Lung (tissue), 12 donors: ENCODE results near the gene MCTP1. TPM values are rescaled to one million over a fixed set of nuclear protein-coding genes. Genes with fewer than 3 reads are reported as not detected.
A peak's percentile ranks its signal among the peaks of the same experiment; 100 is the strongest.

Source experiments
- ATAC-seq: fragments of 200-7000 bp; cut with Tn5 transposase; one replicate; pipeline ENCODE4 v1.9.1; 2020; ENCODE audit warnings: moderate number of reproducible peaks; ENCODE audit not compliant: insufficient read depth, low FRiP score
- DNase-seq, 3 donors: peaks; one replicate each; pipeline ENCODE4 v3.0.0-alpha.2; 2013 to 2017
- H3K27ac ChIP-seq, 2 donors: one replicate each; pipeline ENCODE4 v1.5.1; 2013; ENCODE audit warnings: mild to moderate bottlenecking in 2 of 2, moderate library complexity in 2 of 2, control low read depth in 1 of 2, inconsistent platforms in 1 of 2, low read depth in 1 of 2, low read length in 1 of 2
- H3K27me3 ChIP-seq, 3 donors: one replicate each; pipeline ENCODE4 v1.5.1; 2013; ENCODE audit warnings: low read length in 2 of 3; ENCODE audit not compliant: control insufficient read depth in 3 of 3, insufficient read depth in 3 of 3
- H3K36me3 ChIP-seq, 4 donors: one replicate each; pipeline ENCODE4 v1.5.1; 2013; ENCODE audit warnings: low read length in 4 of 4, mild to moderate bottlenecking in 1 of 4, moderate library complexity in 1 of 4; ENCODE audit not compliant: control insufficient read depth in 4 of 4, insufficient read depth in 4 of 4
- H3K4me1 ChIP-seq, 5 donors: one replicate each; pipeline ENCODE4 v1.5.1; 2013; ENCODE audit warnings: low read length in 5 of 5, mild to moderate bottlenecking in 2 of 5, moderate library complexity in 1 of 5; ENCODE audit not compliant: control insufficient read depth in 5 of 5, insufficient read depth in 5 of 5
- H3K4me3 ChIP-seq: one replicate; pipeline ENCODE4 v1.5.1; 2013; ENCODE audit warnings: mild to moderate bottlenecking, control low read depth, moderate library complexity
- H3K9ac ChIP-seq, 2 donors: one replicate each; pipeline ENCODE4 v1.5.1; 2013; ENCODE audit warnings: low read length in 2 of 2, control low read depth in 1 of 2; ENCODE audit not compliant: insufficient read depth in 1 of 2
- H3K9me3 ChIP-seq, 4 donors: one replicate each; pipeline ENCODE4 v1.5.1; 2013; ENCODE audit warnings: low read length in 3 of 4, mild to moderate bottlenecking in 1 of 4, moderate library complexity in 1 of 4; ENCODE audit not compliant: control insufficient read depth in 4 of 4, insufficient read depth in 3 of 4
- CTCF ChIP-seq: IDR thresholded peaks from 2 replicates; pipeline ENCODE4 v1.5.1; 2012; ENCODE audit warnings: mild to moderate bottlenecking; ENCODE audit errors: control extremely low read depth, extremely low read depth
- WGBS, 2 donors: extraction: QIAGEN DNeasy Blood & Tissue Kit; methylation state at CpG; one replicate each; pipeline ENCODE4 v1.1.7; 2013; 5-methylcytosine and 5-hydroxymethylcytosine counted together
- polyA plus RNA-seq, 2 donors: library from polyadenylated mRNA; stranded (reverse); fragments of 200-250 nt; gene quantifications; one replicate each; pipeline ENCODE4 v1.2.1, GENCODE V29; 2013
- total RNA-seq, 2 donors: library from RNA; depleted of rRNA in 1 of 2; stranded (reverse); fragments of >200 nt in 1 of 2; gene quantifications; one replicate each; pipeline ENCODE4 v1.2.1, GENCODE V29; 2014 to 2021
- donor health status: control.
- donor health status: control.
- donor health status: Bipolar disorder and iron deficiency.
- donor health status: healthy.
- donor health status: DM: yes; HTN: yes; CAD: no.

The MCTP1 gene
- total and polyA plus RNA-seq, 4 donors = 5.8 to 34.8 (median 27.4) TPM

GRCh38 chr5:94791829-94792228, 493.1 kb downstream of the MCTP1 start:
- H3K4me3 ChIP-seq = no peak overlapping the region
- H3K36me3 ChIP-seq = peaks cover 0 to 2% (median 0%) of the 10 kb centered on the region in 4 donors
- no peaks in the 10 kb centered on the region for H3K27me3 ChIP-seq
- ATAC-seq (no peak), DNase-seq (no peak)
- WGBS, 2 donors = 80 to 81% methylated on average over 7 of the region's 7 CpGs
- H3K27ac ChIP-seq = no peak overlapping the region
- H3K9me3 ChIP-seq = peaks cover 0 to 2% (median 0%) of the 10 kb centered on the region in 4 donors
- no peak overlapping the region for H3K9ac ChIP-seq
- no peak for TF ChIP-seq CTCF
- no peaks in the 10 kb centered on the region for H3K4me1 ChIP-seq

- no peak for TF ChIP-seq CTCF
- WGBS, 2 donors = 72% methylated on average over 4 of the region's 4 CpGs
- no peak overlapping the region for H3K9ac ChIP-seq
- H3K36me3 ChIP-seq = peaks cover 0 to 2% (median 0%) of the 10 kb centered on the region in 4 donors
- peaks cover 0 to 2% (median 0%) of the 10 kb centered on the region in 4 donors for H3K9me3 ChIP-seq
- DNase-seq (no peak), ATAC-seq (no peak)
- no peak overlapping the region for H3K4me3 ChIP-seq
- no peaks in the 10 kb centered on the region for H3K27me3 ChIP-seq
- H3K4me1 ChIP-seq = peaks cover 0 to 3% (median 0%) of the 10 kb centered on the region in 5 donors
- H3K27ac ChIP-seq = no peak overlapping the region
These were observed 496.4 kb downstream of the MCTP1 start for GRCh38 chr5:94788527-94788926.

GRCh38 chr5:94784536-94785505, 500.1 kb downstream of the MCTP1 start:
- no peaks in the 10 kb centered on the region for H3K27me3 ChIP-seq
- no peak overlapping the region for H3K9ac ChIP-seq
- H3K4me1 ChIP-seq = peaks cover 0 to 3% (median 0%) of the 10 kb centered on the region in 5 donors
- DNase-seq (peak in 2 of 3 donors; percentile 39 to 47), ATAC-seq (no peak)
- H3K27ac ChIP-seq = no peak overlapping the region
- H3K9me3 ChIP-seq = no peaks in the 10 kb centered on the region
- no peaks in the 10 kb centered on the region for H3K36me3 ChIP-seq
- no peak for TF ChIP-seq CTCF
- H3K4me3 ChIP-seq = no peak overlapping the region
- WGBS, 2 donors = 72 to 80% methylated on average over 7 of the region's 7 CpGs
